ENCODE data around the gene OR51B2.
A peak's percentile ranks its signal among the peaks of the same experiment; 100 is the strongest.

OR51B2 gene

DNA sequence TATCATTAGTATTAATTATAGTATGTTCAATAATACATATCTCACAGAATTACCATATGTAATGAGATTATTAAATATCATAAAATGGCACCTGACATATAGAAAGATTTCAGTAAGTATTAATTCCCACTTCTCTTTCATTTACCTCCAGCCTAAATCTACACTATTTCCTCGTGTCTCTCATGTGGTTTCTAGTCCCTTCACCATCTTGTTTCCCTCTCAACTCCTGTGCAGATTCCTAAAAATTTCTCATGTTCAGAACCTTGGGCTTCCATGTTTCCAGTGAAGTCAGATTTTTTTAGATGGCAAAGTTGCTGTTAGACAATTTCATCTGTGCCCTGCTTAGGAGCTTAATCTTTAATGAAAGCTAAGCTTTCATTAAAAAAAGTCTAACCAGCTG lies 40.2 kb downstream of the OR51B2 start:
- DNase-seq (ENCODE audit: low read depth) = no peak

DNA sequence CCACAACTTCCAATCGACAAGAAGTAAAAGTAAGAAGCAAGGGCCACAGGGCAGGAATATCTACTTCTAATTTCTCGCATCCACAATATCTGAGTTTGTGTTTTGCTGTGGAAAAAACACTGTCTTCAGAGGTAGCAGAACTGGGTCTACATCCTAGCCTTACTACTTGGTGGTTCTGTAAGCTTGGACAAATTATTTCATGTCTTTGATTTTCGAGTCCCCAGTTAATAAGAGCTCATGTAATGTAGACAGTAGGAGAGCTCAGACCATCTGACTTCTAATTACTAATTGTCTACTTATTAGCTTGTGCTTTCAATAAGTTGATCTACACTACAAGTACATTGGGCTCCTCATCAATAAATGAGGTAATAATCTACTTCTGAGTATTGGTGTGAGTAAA lies 41.0 kb downstream of the OR51B2 start:
- DNase-seq (ENCODE audit: low read depth) = no peak

DNA sequence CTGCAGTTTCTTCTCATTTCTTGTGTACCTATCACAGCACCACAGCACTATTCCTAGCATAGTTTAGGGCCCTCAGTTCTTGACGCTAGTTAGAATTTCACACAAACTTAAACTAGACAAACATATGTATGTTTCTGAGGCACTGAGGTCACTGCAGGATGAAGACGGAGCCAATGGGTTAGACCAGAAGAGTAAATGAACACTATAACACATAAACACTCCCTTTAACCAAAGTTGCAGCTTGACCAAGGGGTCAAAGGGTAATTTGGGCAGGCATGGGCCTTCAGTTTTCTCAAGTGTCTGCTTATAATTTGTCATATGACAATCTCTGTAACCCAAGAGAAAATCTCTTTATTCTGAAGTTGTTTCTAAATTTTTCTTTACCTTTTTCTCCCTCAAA lies 41.5 kb downstream of the OR51B2 start:
- no peak for DNase-seq (ENCODE audit: low read depth)

DNA sequence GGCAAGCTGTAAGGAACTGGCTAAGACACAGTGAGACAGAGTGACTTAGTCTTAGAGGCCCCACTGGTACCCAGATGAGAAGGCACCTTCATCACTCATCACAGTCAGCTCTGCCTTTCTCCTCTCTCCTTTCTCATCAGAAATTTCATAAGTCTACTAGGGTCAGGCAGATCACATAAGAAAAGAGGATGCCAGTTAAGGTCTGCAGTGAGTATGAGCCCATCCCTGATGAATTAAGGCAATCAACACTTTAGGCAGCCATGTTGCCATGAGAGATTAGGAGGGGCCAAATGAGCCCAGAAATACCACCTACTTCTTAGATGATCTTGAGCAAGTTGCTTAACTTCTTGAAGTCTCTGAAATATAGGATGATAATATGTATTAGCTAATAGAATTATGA lies 42.5 kb downstream of the OR51B2 start:
- no peak for DNase-seq (ENCODE audit: low read depth)

DNA sequence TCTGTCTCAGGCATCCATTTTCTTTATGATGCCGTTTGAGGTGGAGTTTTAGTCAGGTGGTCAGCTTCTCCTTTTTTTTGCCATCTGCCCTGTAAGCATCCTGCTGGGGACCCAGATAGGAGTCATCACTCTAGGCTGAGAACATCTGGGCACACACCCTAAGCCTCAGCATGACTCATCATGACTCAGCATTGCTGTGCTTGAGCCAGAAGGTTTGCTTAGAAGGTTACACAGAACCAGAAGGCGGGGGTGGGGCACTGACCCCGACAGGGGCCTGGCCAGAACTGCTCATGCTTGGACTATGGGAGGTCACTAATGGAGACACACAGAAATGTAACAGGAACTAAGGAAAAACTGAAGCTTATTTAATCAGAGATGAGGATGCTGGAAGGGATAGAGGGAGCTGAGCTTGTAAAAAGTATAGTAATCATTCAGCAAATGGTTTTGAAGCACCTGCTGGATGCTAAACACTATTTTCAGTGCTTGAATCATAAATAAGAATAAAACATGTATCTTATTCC lies 43.5 kb downstream of the OR51B2 start:
- peak; percentile 96 for DNase-seq (ENCODE audit: low read depth)

DNA sequence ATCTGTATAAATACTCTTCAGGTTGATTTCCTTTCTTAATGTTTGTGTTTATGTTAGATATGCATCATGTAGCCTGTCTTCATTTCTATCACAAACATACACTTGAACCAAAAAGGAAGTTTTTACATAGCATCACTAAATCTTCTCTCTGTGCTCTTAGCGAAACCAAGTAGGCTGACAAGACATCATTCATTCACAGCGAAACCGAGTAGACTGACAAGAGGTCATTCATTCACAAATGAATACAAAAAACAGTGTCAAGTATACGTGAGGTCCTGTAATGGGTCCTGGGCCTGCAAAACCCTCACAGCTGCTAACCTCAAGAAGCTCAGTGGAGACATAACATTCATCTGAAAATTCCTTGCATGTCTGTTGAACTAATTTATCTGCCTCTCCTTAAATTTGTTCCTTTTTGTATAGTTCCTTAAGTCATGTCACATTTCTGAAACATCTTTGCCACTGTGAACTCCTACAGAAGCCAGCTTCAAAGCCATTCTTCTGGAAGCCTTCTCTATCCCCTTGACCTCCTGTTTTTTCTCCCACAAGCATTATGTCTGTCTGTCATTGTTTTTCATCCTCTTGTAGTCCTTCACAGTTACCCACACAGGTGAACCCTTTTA lies 44.5 kb downstream of the OR51B2 start:
- no peak for DNase-seq (ENCODE audit: low read depth)

DNA sequence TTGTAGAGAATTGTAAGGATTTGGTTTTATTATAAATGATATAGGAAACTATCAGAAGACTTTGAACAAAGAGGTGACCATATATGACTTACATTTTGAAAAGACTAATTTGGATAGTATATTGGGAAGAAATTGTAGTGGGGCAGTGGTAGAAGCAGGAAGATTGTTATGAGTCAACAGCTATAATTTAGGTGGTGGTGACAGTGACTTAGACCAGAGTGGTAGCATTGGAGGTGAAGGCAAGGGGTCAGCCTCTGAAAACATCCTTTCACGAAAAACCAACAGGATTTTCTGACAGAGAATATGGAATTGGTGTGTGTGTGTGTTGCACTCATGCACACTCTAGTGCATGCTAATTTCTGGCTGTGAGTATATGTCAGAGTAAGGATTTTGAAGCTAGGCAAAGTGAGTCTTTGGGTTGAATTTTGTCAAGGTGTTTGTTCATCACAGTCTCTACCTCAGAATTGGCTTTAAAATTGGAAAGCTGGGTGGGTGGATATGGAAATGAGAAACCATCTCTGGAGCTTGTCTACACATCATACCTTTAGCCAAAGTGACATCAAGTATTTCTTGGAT lies 46.2 kb downstream of the OR51B2 start:
- no peak for DNase-seq (ENCODE audit: low read depth)

DNA sequence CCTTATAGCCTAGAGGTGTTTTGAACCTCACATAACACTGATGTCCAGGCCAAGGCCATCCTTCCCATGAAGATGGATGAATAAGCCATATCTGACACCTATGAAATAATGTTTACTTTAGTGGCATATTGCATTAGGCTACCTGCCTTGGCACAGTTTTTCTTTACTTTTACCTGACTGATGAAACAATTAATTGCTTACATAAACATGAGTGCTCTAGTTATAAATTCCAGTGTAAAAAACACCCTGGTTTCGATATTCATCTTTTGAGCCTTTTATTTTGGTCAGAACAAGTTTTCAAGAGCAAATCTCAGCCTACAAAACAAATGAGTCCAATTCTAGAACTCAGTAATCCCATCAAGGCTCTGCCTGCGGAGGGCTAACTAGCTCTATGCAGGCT lies 47.4 kb downstream of the OR51B2 start:
- DNase-seq (ENCODE audit: low read depth) = no peak

DNA sequence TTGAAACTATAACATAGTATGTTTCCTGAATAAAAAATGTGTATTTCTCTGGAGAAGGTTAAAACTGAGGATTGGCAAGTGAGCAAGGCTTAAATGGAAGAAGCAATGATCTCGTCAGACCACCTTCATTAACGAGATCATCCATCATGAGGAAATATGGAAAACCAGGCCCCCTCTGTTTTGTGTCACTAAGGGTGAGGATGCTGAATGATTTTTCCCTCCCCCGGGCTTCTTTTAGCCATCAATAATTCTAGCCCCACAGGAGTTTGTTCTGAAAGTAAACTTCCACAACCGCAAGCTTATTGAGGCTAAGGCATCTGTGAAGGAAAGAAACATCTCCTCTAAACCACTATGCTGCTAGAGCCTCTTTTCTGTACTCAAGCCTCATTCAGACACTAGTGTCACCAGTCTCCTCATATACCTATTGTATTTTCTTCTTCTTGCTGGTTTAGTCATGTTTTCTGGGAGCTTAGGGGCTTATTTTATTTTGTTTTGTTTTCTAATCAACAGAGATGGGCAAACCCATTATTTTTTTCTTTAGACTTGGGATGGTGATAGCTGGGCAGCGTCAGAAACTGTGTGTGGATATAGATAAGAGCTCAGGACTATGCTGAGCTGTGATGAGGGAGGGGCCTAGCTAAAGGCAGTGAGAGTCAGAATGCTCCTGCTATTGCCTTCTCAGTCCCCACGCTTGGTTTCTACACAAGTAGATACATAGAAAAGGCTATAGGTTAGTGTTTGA lies 48.6 kb downstream of the OR51B2 start:
- DNase-seq (ENCODE audit: low read depth) = no peak

DNA sequence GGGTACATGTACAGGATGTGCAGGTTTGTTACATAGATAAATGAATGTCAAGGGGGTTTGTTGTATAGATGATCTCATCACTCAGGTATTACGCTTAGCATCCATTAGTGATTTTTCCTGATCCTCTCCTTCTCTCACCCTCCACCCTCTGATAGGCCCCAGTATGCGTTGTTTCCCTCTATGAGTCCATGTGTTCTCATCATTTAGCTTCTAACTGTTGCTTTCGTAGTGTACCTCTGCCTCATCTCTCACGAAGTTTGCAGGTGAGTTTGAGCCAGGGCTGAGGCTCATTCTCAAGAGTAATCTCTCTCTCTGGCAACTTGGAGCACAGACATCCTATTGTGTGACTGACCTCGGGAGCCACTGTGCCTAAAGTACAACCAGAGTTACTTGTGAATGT lies 49.7 kb downstream of the OR51B2 start:
- no peak for DNase-seq (ENCODE audit: low read depth)

Measured in fibroblast of gingiva (primary cell).